Glutamatergic neuron (in vitro differentiated cells): ENCODE measurements around the gene AKR1D1. TPM values are rescaled to one million over a fixed set of nuclear protein-coding genes. Genes with fewer than 3 reads are reported as not detected.
"Not testable (repeated sequence)": the region's sequence is repeated elsewhere in the genome, so short reads cannot be mapped to it uniquely, and the experiment has no call there.

Experiments
- DNase-seq: peaks from one replicate; pipeline ENCODE4 v3.0.0; 2022
- H3K27ac Mint-ChIP-seq: one replicate; pipeline ENCODE4 v1.8.0; 2020; ENCODE audit warnings: mild to moderate bottlenecking, mixed read lengths, inconsistent platforms; ENCODE audit not compliant: unreplicated experiment
- H3K27me3 Mint-ChIP-seq: one replicate; pipeline ENCODE4 v1.8.0; 2020; ENCODE audit warnings: mild to moderate bottlenecking, moderate library complexity, mixed read lengths, inconsistent platforms; ENCODE audit not compliant: unreplicated experiment
- H3K36me3 Mint-ChIP-seq: one replicate; pipeline ENCODE4 v1.8.0; 2020; ENCODE audit warnings: mild to moderate bottlenecking, mixed read lengths, inconsistent platforms; ENCODE audit not compliant: unreplicated experiment
- H3K4me1 Mint-ChIP-seq: one replicate; pipeline ENCODE4 v1.8.0; 2020; ENCODE audit warnings: mild to moderate bottlenecking, low read depth, mixed read lengths, inconsistent platforms; ENCODE audit not compliant: unreplicated experiment
- H3K4me3 Mint-ChIP-seq: one replicate; pipeline ENCODE4 v1.8.0; 2020; ENCODE audit warnings: mild to moderate bottlenecking, mixed read lengths, inconsistent platforms; ENCODE audit not compliant: unreplicated experiment
- H3K9me3 Mint-ChIP-seq: one replicate; pipeline ENCODE4 v1.8.0; 2020; ENCODE audit warnings: mild to moderate bottlenecking, moderate library complexity, mixed read lengths, inconsistent platforms; ENCODE audit not compliant: unreplicated experiment
- CTCF ChIP-seq: fragments of 200-600 bp; sonication (generic); IDR thresholded peaks from one replicate; pipeline ENCODE4 v1.5.0; 2021; ENCODE audit not compliant: partially characterized antibody, unreplicated experiment
- total RNA-seq: library from RNA; stranded (reverse); fragmentation: NEBNext Ultra II Directional; extraction: Animal tissue kit (Norgen Biotek cat#: 25700); gene quantifications from one replicate; pipeline ENCODE4 v1.2.1, GENCODE V29; 2021; ENCODE audit not compliant: unreplicated experiment

AKR1D1 gene
- total RNA-seq, 1 donor from 2014 or later = not detected

- H3K9me3 Mint-ChIP-seq = no peaks in the 10 kb centered on the region
- H3K36me3 Mint-ChIP-seq = no peaks in the 10 kb centered on the region
- no peak overlapping the region for H3K4me3 Mint-ChIP-seq
- peaks cover 4% of the 10 kb centered on the region for H3K4me1 Mint-ChIP-seq
- DNase-seq = no peak
- H3K27me3 Mint-ChIP-seq = peaks cover 5% of the 10 kb centered on the region
- H3K27ac Mint-ChIP-seq = no peak overlapping the region
- TF ChIP-seq CTCF = no peak
These were observed 14.8 kb downstream of the AKR1D1 start for GRCh38 chr7:138091032-138091431.

GRCh38 chr7:138091840-138092239 is 15.6 kb downstream of the AKR1D1 start:
- H3K27ac Mint-ChIP-seq, DNase-seq, H3K36me3 Mint-ChIP-seq: not testable (repeated sequence)

GRCh38 chr7:138092486-138093028 is 16.3 kb downstream of the AKR1D1 start:
- no peaks in the 10 kb centered on the region for H3K9me3 Mint-ChIP-seq
- no peak overlapping the region for H3K4me3 Mint-ChIP-seq
- peaks cover 5% of the 10 kb centered on the region for H3K27me3 Mint-ChIP-seq
- H3K36me3 Mint-ChIP-seq = no peaks in the 10 kb centered on the region
- H3K27ac Mint-ChIP-seq = no peak overlapping the region
- peaks cover 4% of the 10 kb centered on the region for H3K4me1 Mint-ChIP-seq
- DNase-seq = no peak
- TF ChIP-seq CTCF = no peak

More at GRCh38 chr7:138091840-138092239, 15.6 kb downstream of the AKR1D1 start:
- not testable (repeated sequence) for H3K27me3 Mint-ChIP-seq, H3K4me1 Mint-ChIP-seq, H3K4me3 Mint-ChIP-seq, H3K9me3 Mint-ChIP-seq

- H3K36me3 Mint-ChIP-seq = no peaks in the 10 kb centered on the region
- H3K4me3 Mint-ChIP-seq = no peak overlapping the region
- no peak for DNase-seq
- TF ChIP-seq CTCF = no peak
- peaks cover under 1% of the 10 kb centered on the region for H3K4me1 Mint-ChIP-seq
- H3K9me3 Mint-ChIP-seq = no peaks in the 10 kb centered on the region
- peaks cover 2% of the 10 kb centered on the region for H3K27me3 Mint-ChIP-seq
- H3K27ac Mint-ChIP-seq = no peak overlapping the region
These were observed 20.0 kb downstream of the AKR1D1 start for GRCh38 chr7:138095972-138096935.

GRCh38 chr7:138097064-138097741 is 20.9 kb downstream of the AKR1D1 start:
- no peaks in the 10 kb centered on the region for H3K36me3 Mint-ChIP-seq
- no peak overlapping the region for H3K4me3 Mint-ChIP-seq
- peak; percentile 43 for TF ChIP-seq CTCF
- H3K27ac Mint-ChIP-seq = no peak overlapping the region
- H3K9me3 Mint-ChIP-seq = no peaks in the 10 kb centered on the region
- H3K27me3 Mint-ChIP-seq = peaks cover 2% of the 10 kb centered on the region
- peak; percentile 39 for DNase-seq
- H3K4me1 Mint-ChIP-seq = no peaks in the 10 kb centered on the region
